Measurements from ENCODE around the gene TUBGCP3. TPM values are rescaled to one million over a fixed set of nuclear protein-coding genes. Genes with fewer than 3 reads are reported as not detected.
"Not testable (repeated sequence)": the region's sequence is repeated elsewhere in the genome, so short reads cannot be mapped to it uniquely, and the experiment has no call there.

The TUBGCP3 gene
- total and polyA plus RNA-seq, 4 donors = 10.9 to 40.2 (median 26.9) TPM

- no peaks in the 10 kb centered on the region for H3K27me3 ChIP-seq (ENCODE audit: control insufficient read depth in 3 of 3, insufficient read depth in 3 of 3, low read length in 2 of 3)
- H3K4me3 ChIP-seq = no peak overlapping the region
- peaks cover 17 to 45% (median 34%) of the 10 kb centered on the region in 4 donors for H3K36me3 ChIP-seq (ENCODE audit: control insufficient read depth in 4 of 4, insufficient read depth in 4 of 4, low read length in 4 of 4)
- H3K27ac ChIP-seq (ENCODE audit: low read depth in 1 of 2, low read length in 1 of 2) = no peak overlapping the region
- H3K4me1 ChIP-seq (ENCODE audit: control insufficient read depth in 5 of 5, insufficient read depth in 5 of 5, low read length in 5 of 5) = no peaks in the 10 kb centered on the region
- 86% methylated on average over 10 of the region's 10 CpGs for WGBS, 2 donors
- ATAC-seq (ENCODE audit: insufficient read depth, low FRiP score) = no peak
- H3K9ac ChIP-seq (ENCODE audit: insufficient read depth in 1 of 2, low read length in 2 of 2) = no peak overlapping the region
- TF ChIP-seq, protein P1, sequence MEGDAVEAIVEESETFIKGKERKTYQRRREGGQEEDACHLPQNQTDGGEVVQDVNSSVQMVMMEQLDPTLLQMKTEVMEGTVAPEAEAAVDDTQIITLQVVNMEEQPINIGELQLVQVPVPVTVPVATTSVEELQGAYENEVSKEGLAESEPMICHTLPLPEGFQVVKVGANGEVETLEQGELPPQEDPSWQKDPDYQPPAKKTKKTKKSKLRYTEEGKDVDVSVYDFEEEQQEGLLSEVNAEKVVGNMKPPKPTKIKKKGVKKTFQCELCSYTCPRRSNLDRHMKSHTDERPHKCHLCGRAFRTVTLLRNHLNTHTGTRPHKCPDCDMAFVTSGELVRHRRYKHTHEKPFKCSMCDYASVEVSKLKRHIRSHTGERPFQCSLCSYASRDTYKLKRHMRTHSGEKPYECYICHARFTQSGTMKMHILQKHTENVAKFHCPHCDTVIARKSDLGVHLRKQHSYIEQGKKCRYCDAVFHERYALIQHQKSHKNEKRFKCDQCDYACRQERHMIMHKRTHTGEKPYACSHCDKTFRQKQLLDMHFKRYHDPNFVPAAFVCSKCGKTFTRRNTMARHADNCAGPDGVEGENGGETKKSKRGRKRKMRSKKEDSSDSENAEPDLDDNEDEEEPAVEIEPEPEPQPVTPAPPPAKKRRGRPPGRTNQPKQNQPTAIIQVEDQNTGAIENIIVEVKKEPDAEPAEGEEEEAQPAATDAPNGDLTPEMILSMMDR (IDR thresholded peaks at IDR 0.05; ENCODE audit: control extremely low read depth, extremely low read depth) = no peak
- H3K9me3 ChIP-seq (ENCODE audit: control insufficient read depth in 4 of 4, insufficient read depth in 3 of 4, low read length in 3 of 4) = no peaks in the 10 kb centered on the region
- no peak for DNase-seq
These were observed 29.1 kb downstream of the TUBGCP3 start for GRCh38 chr13:112558696-112559418.

DNA sequence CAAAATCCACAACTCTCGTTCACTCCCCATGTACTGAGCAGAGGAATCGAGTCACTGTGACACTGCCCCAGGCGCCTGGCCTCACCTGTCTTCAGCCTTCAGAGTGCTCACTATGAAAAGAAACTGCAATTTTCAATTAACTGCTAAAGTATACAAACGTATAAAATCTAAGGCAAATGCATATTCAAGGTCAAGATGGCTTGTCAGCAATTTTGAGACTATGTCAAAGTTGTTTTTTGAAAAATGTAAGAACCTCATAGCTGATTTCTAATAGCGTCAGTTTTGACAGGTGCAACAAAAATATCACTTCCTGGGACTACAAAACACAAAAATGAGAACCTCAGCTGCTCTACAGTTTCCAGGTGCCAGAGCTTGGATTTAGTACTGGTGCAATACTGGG lies 31.4 kb downstream of the TUBGCP3 start:
- Histone ChIP-seq H3K4me1 (ENCODE audit: control insufficient read depth in 5 of 5, insufficient read depth in 5 of 5, low read length in 5 of 5) (no peaks in the 10 kb centered on the region), H3K27me3 (ENCODE audit: control insufficient read depth in 3 of 3, insufficient read depth in 3 of 3, low read length in 2 of 3) (no peaks in the 10 kb centered on the region), H3K9ac (ENCODE audit: insufficient read depth in 1 of 2, low read length in 2 of 2) (no peak overlapping the region), H3K4me3 (no peak overlapping the region), H3K27ac (ENCODE audit: low read depth in 1 of 2, low read length in 1 of 2) (no peak overlapping the region), H3K9me3 (ENCODE audit: control insufficient read depth in 4 of 4, insufficient read depth in 3 of 4, low read length in 3 of 4) (no peaks in the 10 kb centered on the region), H3K36me3 (ENCODE audit: control insufficient read depth in 4 of 4, insufficient read depth in 4 of 4, low read length in 4 of 4) (peaks cover 21 to 52% (median 46%) of the 10 kb centered on the region in 4 donors)
- WGBS, 2 donors = 94 to 95% methylated on average over 5 of the region's 5 CpGs
- DNase-seq = no peak
- no peak for ATAC-seq (ENCODE audit: insufficient read depth, low FRiP score)
- TF ChIP-seq, protein P1 (IDR thresholded peaks at IDR 0.05; ENCODE audit: control extremely low read depth, extremely low read depth) = no peak

GRCh38 chr13:112554214-112554850 lies 33.6 kb downstream of the TUBGCP3 start:
- Histone ChIP-seq H3K4me3 (no peak overlapping the region), H3K27me3 (ENCODE audit: control insufficient read depth in 3 of 3, insufficient read depth in 3 of 3, low read length in 2 of 3) (no peaks in the 10 kb centered on the region), H3K4me1 (ENCODE audit: control insufficient read depth in 5 of 5, insufficient read depth in 5 of 5, low read length in 5 of 5) (no peaks in the 10 kb centered on the region), H3K27ac (ENCODE audit: low read depth in 1 of 2, low read length in 1 of 2) (no peak overlapping the region), H3K36me3 (ENCODE audit: control insufficient read depth in 4 of 4, insufficient read depth in 4 of 4, low read length in 4 of 4) (peaks cover 23 to 47% (median 42%) of the 10 kb centered on the region in 4 donors), H3K9ac (ENCODE audit: insufficient read depth in 1 of 2, low read length in 2 of 2) (no peak overlapping the region), H3K9me3 (ENCODE audit: control insufficient read depth in 4 of 4, insufficient read depth in 3 of 4, low read length in 3 of 4) (no peaks in the 10 kb centered on the region)
- 90% methylated on average over 7 of the region's 7 CpGs for WGBS, 2 donors
- ATAC-seq (ENCODE audit: insufficient read depth, low FRiP score) (no peak), DNase-seq (no peak)
- TF ChIP-seq, protein P1 (IDR thresholded peaks at IDR 0.05; ENCODE audit: control extremely low read depth, extremely low read depth) = no peak

DNA sequence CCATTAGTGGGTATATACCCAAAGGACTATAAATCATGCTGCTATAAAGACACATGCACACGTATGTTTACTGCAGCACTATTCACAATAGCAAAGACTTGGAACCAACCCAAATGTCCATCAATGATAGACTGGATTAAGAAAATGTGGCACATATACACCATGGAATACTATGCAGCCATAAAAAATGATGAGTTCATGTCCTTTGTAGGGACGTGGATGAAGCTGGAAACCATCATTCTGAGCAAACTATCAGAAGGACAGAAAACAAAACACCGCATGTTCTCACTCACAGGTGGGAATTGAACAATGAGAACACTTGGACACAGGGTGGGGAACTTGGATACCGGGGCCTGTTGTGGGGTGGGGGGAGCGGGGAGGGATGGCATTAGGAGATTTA lies 39.0 kb downstream of the TUBGCP3 start:
- H3K27me3 ChIP-seq (ENCODE audit: control insufficient read depth in 3 of 3, insufficient read depth in 3 of 3, low read length in 2 of 3); ATAC-seq (ENCODE audit: insufficient read depth, low FRiP score); H3K4me1 ChIP-seq (ENCODE audit: control insufficient read depth in 5 of 5, insufficient read depth in 5 of 5, low read length in 5 of 5); H3K4me3 ChIP-seq; H3K9me3 ChIP-seq (ENCODE audit: control insufficient read depth in 4 of 4, insufficient read depth in 3 of 4, low read length in 3 of 4); H3K27ac ChIP-seq (ENCODE audit: low read depth in 1 of 2, low read length in 1 of 2); DNase-seq; H3K9ac ChIP-seq (ENCODE audit: insufficient read depth in 1 of 2, low read length in 2 of 2): not testable (repeated sequence)
- WGBS, 2 donors = 97 to 98% methylated on average over 4 of the region's 5 CpGs
- peaks cover 20 to 48% (median 28%) of the 10 kb centered on the region in 4 donors for H3K36me3 ChIP-seq (ENCODE audit: control insufficient read depth in 4 of 4, insufficient read depth in 4 of 4, low read length in 4 of 4)
